ENCODE data around the gene FADS6. TPM values are rescaled to one million over a fixed set of nuclear protein-coding genes. Genes with fewer than 3 reads are reported as not detected.

The FADS6 gene
- total and polyA plus RNA-seq, 2 of the 13 experiments (the other 11 are each of a cell fraction or from before 2014, with no cell fraction given), result 0.11 TPM

DNA sequence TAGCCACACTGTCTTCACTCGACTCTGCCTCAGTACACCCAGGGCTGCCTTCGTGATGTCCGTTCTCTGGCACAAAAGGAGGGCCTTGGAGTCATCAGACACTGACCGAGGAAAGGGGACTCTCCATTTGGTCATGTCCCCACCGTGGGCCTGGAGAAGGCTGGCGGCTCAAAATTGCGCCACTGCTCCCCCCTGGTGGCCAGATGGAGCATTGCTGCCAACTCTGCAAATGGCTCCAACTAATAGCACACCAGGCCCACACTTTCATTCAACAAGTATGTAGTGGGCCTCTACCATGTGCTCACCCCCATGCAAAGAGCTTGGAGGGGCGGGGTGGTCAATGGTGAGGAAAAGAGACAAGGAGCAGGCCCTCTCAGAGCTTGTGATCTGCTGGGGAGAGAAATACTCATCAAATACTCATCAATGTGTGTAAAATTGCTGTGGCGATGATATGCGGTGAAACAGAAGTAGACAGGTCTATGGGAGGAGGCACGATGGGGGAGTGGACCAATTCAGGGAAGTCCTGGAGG, 28.5 kb downstream of the FADS6 start:
- no peak overlapping the region for H2AFZ ChIP-seq (ENCODE audit: low read length)
- intact Hi-C loops (cut with micrococcal nuclease; ENCODE audit: unreplicated experiment) (loop anchor here (2.0 to 10.0 kb wide), 2 partner anchors 120 to 210 kb away; no protein-coding TSS in a partner anchor), in situ Hi-C loops (cut with HindIII; ENCODE audit: extremely low pct_ligation_motif_present, low pct_unique_long_range_greater_than_20kb) (loop anchor here (5.0 kb wide), 1 partner anchor 73 kb away; no protein-coding TSS in a partner anchor)
- no TSS peak for BruUV-seq (replicated peaks)
- no peak overlapping the region for H3K4me2 ChIP-seq (ENCODE audit: low read depth, low read length)
- no peaks in the 10 kb centered on the region for H4K20me1 ChIP-seq (ENCODE audit: insufficient read depth, low read length)
- peak; percentile 56 for ATAC-seq
- no peaks in the 10 kb centered on the region for H3K79me2 ChIP-seq (ENCODE audit: insufficient read depth, low read length)
- H3K4me1 ChIP-seq (ENCODE audit: insufficient read depth, low read length), result peaks cover 58% of the 10 kb centered on the region
- H3K4me3 ChIP-seq (replicated peaks in 1 of 3; ENCODE audit: insufficient read depth in 1 of 3, low read depth in 2 of 3, low read length in 3 of 3), result no peak overlapping the region
- peak; percentile 92 for FAIRE-seq
- H3K27me3 ChIP-seq (ENCODE audit: control insufficient read depth in 1 of 2, insufficient read depth in 2 of 2, low read length in 2 of 2), result peaks cover 2 to 13% of the 10 kb centered on the region in 2 experiments; a peak in 3 of 5 replicates
- ChIA-PET CTCF (ENCODE audit: low intra/inter-chr PET ratio, low total read pairs) (interaction anchor here (0.7 to 1.9 kb wide), 5 partner anchors 22 to 207 kb away, joined by 3 to 26 read pairs (median 3); no protein-coding TSS in a partner anchor), POLR2A (interaction anchor here (1.1 to 1.4 kb wide), 2 partner anchors 10 to 22 kb away, joined by 3 read pairs; no protein-coding TSS in a partner anchor)
- WGBS (ENCODE audit: low lambda C conversion rate), result 36% methylated on average over 11 of the region's 11 CpGs
- H3K9ac ChIP-seq (ENCODE audit: insufficient read depth, low read depth, low read length), result no peak overlapping the region
- peaks cover 4% of the 10 kb centered on the region in 2 experiments; a peak in 4 of 5 replicates for H3K36me3 ChIP-seq (replicated peaks in 1 of 2; ENCODE audit: control insufficient read depth in 1 of 2, insufficient read depth in 2 of 2, low read length in 2 of 2)
- peak; percentile 56 for DNase-seq (ENCODE audit: low spot score)
- H3K27ac ChIP-seq (ENCODE audit: extremely low read length, insufficient read depth, low read length), result no peak overlapping the region
- no peaks in the 10 kb centered on the region for H3K9me3 ChIP-seq (ENCODE audit: low read length)
- TF ChIP-seq ZFP36L2 (CRISPR knock-in tag; IDR thresholded peaks at IDR 0.05) (no peak), ZNF230 (CRISPR knock-in tag; IDR thresholded peaks at IDR 0.05) (0 out of 2 replicates have a peak, but pooled peaks have one; percentile 54), ZSCAN25 (CRISPR knock-in tag; IDR thresholded peaks at IDR 0.05) (peak; percentile 50; the same call in 1 of the 2 replicates), ZNF136 (CRISPR knock-in tag; IDR thresholded peaks at IDR 0.05; ENCODE audit: low read depth) (peak; percentile 63; the same call in 1 of the 2 replicates), EP300 (IDR thresholded peaks at IDR 0.05; ENCODE audit: low read depth in 2 of 2, low read length in 2 of 2) (no peak), EP300 (CRISPR knock-in tag; IDR thresholded peaks at IDR 0.05; ENCODE audit: borderline replicate concordance) (0 out of 2 replicates have a peak, but pooled peaks have one; percentile 22), GLI4 (CRISPR knock-in tag; IDR thresholded peaks at IDR 0.05; ENCODE audit: borderline replicate concordance) (0 out of 2 replicates have a peak, but pooled peaks have one; percentile 78), HNF4G (IDR thresholded peaks at IDR 0.05; ENCODE audit: borderline replicate concordance, low read depth, low read length) (no peak), HNF4G (CRISPR knock-in tag; IDR thresholded peaks at IDR 0.05; ENCODE audit: borderline replicate concordance, low read depth) (0 out of 2 replicates have a peak, but pooled peaks have one; percentile 24), RAD21 (CRISPR knock-in tag; IDR thresholded peaks at IDR 0.05) (peak; percentile 81), IKZF4 (CRISPR knock-in tag; IDR thresholded peaks at IDR 0.05; ENCODE audit: borderline replicate concordance, low read depth, not compliant biosample characterization) (peak; percentile 53), BATF2 (CRISPR knock-in tag; IDR thresholded peaks at IDR 0.05) (no peak), THAP11 (CRISPR knock-in tag; IDR thresholded peaks at IDR 0.05) (0 out of 2 replicates have a peak, but pooled peaks have one; percentile 26), MTA1 (CRISPR knock-in tag; IDR thresholded peaks at IDR 0.05; ENCODE audit: borderline replicate concordance) (0 out of 2 replicates have a peak, but pooled peaks have one; percentile 22), SAP130 (CRISPR knock-in tag; IDR thresholded peaks at IDR 0.05; ENCODE audit: low read depth) (0 out of 2 replicates have a peak, but pooled peaks have one; percentile 23), PAWR (CRISPR knock-in tag; IDR thresholded peaks at IDR 0.05; ENCODE audit: borderline replicate concordance) (no peak), ZFX (CRISPR knock-in tag; IDR thresholded peaks at IDR 0.05; ENCODE audit: low read depth) (peak; percentile 66; the same call in 1 of the 2 replicates), ZNF263 (CRISPR knock-in tag; IDR thresholded peaks at IDR 0.05) (peak; percentile 49; the same call in 1 of the 2 replicates), BHLHE40 (IDR thresholded peaks at IDR 0.05; ENCODE audit: low read length) (0 out of 2 replicates have a peak, but pooled peaks have one; percentile 5), MXD4 (CRISPR knock-in tag; IDR thresholded peaks at IDR 0.05) (no peak), HIVEP1 (CRISPR knock-in tag; IDR thresholded peaks at IDR 0.05) (0 out of 2 replicates have a peak, but pooled peaks have one; percentile 37), HOXA3 (CRISPR knock-in tag; IDR thresholded peaks at IDR 0.05) (peak; percentile 21; the same call in 1 of the 2 replicates), YY1 (IDR thresholded peaks at IDR 0.05; ENCODE audit: insufficient read depth, insufficient replicate concordance, low read depth, low read length) (peak; percentile 38), POGZ (CRISPR knock-in tag; IDR thresholded peaks at IDR 0.05) (no peak)
